ENCODE measurements around the gene TPRN. TPM values are rescaled to one million over a fixed set of nuclear protein-coding genes. Genes with fewer than 3 reads are reported as not detected.

TPRN gene
- total and polyA plus RNA-seq, 9 of the 15 experiments (the other 6 are each of a cell fraction or from before 2014, with no cell fraction given) = 0.31 to 31.9 (median 4.4) TPM

DNA sequence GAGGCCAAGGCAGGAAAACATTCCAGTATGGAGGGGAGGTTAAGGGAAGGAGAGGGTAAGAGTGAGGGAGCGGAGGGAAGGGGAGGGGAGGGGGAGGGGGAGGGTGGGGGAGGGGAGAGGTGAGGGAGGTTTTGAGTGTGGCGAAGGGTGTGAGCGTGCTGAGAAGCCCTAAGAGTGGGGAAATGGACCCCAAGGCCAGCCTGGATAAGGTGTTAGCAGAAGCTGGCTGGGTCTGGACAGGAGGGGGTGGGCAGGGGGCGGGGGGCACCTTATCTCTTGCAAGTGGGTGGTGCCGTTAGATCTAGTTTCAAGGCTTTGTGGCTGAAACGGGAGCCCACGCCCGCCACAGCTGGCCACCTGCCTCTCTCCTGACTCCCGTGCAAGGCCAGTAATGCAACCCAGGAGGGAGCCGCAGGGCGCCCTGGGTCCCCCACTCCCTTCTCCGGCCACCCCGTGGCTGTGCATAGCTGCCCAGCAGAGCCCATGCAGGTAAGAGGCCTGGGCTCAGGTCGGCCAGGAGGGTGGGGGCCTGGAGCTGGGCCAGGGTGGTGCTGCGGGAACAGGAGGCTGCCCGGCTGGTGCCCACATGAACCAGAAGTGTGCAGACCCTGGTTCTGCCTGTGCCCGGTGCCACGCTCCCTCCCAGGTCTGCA lies 27.4 kb upstream of the TPRN start (continued):
- TF ChIP-seq, protein P1, sequence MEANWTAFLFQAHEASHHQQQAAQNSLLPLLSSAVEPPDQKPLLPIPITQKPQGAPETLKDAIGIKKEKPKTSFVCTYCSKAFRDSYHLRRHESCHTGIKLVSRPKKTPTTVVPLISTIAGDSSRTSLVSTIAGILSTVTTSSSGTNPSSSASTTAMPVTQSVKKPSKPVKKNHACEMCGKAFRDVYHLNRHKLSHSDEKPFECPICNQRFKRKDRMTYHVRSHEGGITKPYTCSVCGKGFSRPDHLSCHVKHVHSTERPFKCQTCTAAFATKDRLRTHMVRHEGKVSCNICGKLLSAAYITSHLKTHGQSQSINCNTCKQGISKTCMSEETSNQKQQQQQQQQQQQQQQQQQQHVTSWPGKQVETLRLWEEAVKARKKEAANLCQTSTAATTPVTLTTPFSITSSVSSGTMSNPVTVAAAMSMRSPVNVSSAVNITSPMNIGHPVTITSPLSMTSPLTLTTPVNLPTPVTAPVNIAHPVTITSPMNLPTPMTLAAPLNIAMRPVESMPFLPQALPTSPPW (CRISPR knock-in tag; IDR thresholded peaks at IDR 0.05) = 0 out of 2 replicates have a peak, but pooled peaks have one; percentile 32
- TF ChIP-seq, protein P2, sequence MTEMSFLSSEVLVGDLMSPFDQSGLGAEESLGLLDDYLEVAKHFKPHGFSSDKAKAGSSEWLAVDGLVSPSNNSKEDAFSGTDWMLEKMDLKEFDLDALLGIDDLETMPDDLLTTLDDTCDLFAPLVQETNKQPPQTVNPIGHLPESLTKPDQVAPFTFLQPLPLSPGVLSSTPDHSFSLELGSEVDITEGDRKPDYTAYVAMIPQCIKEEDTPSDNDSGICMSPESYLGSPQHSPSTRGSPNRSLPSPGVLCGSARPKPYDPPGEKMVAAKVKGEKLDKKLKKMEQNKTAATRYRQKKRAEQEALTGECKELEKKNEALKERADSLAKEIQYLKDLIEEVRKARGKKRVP (CRISPR knock-in tag; IDR thresholded peaks at IDR 0.05) = no peak
- TF ChIP-seq SNIP1 (IDR thresholded peaks at IDR 0.05; ENCODE audit: low read depth) (no peak), MTA3 (IDR thresholded peaks at IDR 0.05; ENCODE audit: borderline replicate concordance) (no peak), NCOR1 (IDR thresholded peaks at IDR 0.05) (no peak), KLF10 (CRISPR knock-in tag; IDR thresholded peaks at IDR 0.05) (no peak), TAF1 (IDR thresholded peaks at IDR 0.05; ENCODE audit: control insufficient read depth, extremely low read depth, insufficient read depth, low read length, severe bottlenecking) (no peak), ERF (CRISPR knock-in tag; IDR thresholded peaks at IDR 0.05) (no peak), SOX6 (IDR thresholded peaks at IDR 0.05) (no peak), ZNF184 (CRISPR knock-in tag; IDR thresholded peaks at IDR 0.05) (no peak), ZEB2 (IDR thresholded peaks at IDR 0.05) (no peak), ZSCAN29 (IDR thresholded peaks at IDR 0.05) (no peak), TAF7 (tag; IDR thresholded peaks at IDR 0.05) (no peak), SMARCA5 (IDR thresholded peaks at IDR 0.05) (no peak), TAF15 (IDR thresholded peaks at IDR 0.05; ENCODE audit: low read depth, low read length) (no peak), PHTF2 (CRISPR knock-in tag; IDR thresholded peaks at IDR 0.05) (no peak), CBFA2T2 (conservative IDR thresholded peaks at IDR 0.05) (no peak)
- TF ChIP-seq, protein P3, sequence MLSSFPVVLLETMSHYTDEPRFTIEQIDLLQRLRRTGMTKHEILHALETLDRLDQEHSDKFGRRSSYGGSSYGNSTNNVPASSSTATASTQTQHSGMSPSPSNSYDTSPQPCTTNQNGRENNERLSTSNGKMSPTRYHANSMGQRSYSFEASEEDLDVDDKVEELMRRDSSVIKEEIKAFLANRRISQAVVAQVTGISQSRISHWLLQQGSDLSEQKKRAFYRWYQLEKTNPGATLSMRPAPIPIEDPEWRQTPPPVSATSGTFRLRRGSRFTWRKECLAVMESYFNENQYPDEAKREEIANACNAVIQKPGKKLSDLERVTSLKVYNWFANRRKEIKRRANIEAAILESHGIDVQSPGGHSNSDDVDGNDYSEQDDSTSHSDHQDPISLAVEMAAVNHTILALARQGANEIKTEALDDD (IDR thresholded peaks at IDR 0.05) = no peak
